T-helper 2 cell (primary cell): ENCODE results near the gene ZNF138.
"Not testable (repeated sequence)": the region's sequence is repeated elsewhere in the genome, so short reads cannot be mapped to it uniquely, and the experiment has no call there.

Experiments
- DNase-seq, 5 experiments: peaks; one replicate each; pipeline versions ENCODE4 v3.0.0 to v3.0.0-alpha.2; 2012 to 2022
- total RNA-seq, 2 donors: gene quantifications; one replicate each; lab custom pipeline; 2026; lab: John Stamatoyannopoulos, UW

Gene ZNF138
- 6.5 to 19.1 reads per million in 2 donors for total RNA-seq

- DNase-seq, result peak; percentile 76 to 98 (median 90)
Observed at GRCh38 chr7:64794171-64794844, at the start of gene ZNF138. ZNF138 (plus strand) TSS chr7:64794428; CDS start chr7:64794569, 141 bp downstream.

- no peak for DNase-seq
Observed at GRCh38 chr7:64744680-64745079, 49.5 kb upstream of the ZNF138 start.

- DNase-seq, result no peak
Observed at GRCh38 chr7:64747802-64748201, 46.4 kb upstream of the ZNF138 start.

GRCh38 chr7:64753032-64753431, 41.2 kb upstream of the ZNF138 start:
- DNase-seq, result no peak

- DNase-seq, result no peak
Observed at GRCh38 chr7:64755865-64756264, 38.4 kb upstream of the ZNF138 start.

GRCh38 chr7:64758151-64758550, 36.1 kb upstream of the ZNF138 start:
- no peak for DNase-seq

- no peak for DNase-seq
Observed at GRCh38 chr7:64768824-64769223, 25.4 kb upstream of the ZNF138 start.

GRCh38 chr7:64774204-64774842, 19.9 kb upstream of the ZNF138 start:
- DNase-seq, result peak in 1 of 5 experiments; percentile 3

- DNase-seq, result no peak
Observed at GRCh38 chr7:64775289-64775688, 18.9 kb upstream of the ZNF138 start.

GRCh38 chr7:64784842-64785241, 9.4 kb upstream of the ZNF138 start:
- DNase-seq, result not testable (repeated sequence)

GRCh38 chr7:64787295-64787694, 6.9 kb upstream of the ZNF138 start:
- DNase-seq, result no peak

- not testable (repeated sequence) for DNase-seq
Observed at GRCh38 chr7:64789241-64789640, 5.0 kb upstream of the ZNF138 start.

- no peak for DNase-seq
Observed at GRCh38 chr7:64793106-64793755, 997 bp upstream of the ZNF138 start.

GRCh38 chr7:64795176-64795575, 948 bp downstream of the ZNF138 start:
- DNase-seq, result no peak

GRCh38 chr7:64799169-64799568, 4.9 kb downstream of the ZNF138 start:
- not testable (repeated sequence) for DNase-seq

- no peak for DNase-seq
Observed at GRCh38 chr7:64802699-64803098, 8.5 kb downstream of the ZNF138 start.

- peak in 1 of 5 experiments; percentile 8 for DNase-seq
Observed at GRCh38 chr7:64807731-64808365, 13.6 kb downstream of the ZNF138 start.

GRCh38 chr7:64811767-64812166, 17.5 kb downstream of the ZNF138 start:
- no peak for DNase-seq

GRCh38 chr7:64830926-64831325, 36.7 kb downstream of the ZNF138 start:
- DNase-seq, result no peak

- DNase-seq, result no peak
Observed at GRCh38 chr7:64832136-64832535, 37.9 kb downstream of the ZNF138 start.

GRCh38 chr7:64834989-64835388, 40.8 kb downstream of the ZNF138 start:
- no peak for DNase-seq

- not testable (repeated sequence) for DNase-seq
Observed at GRCh38 chr7:64835856-64836255, 41.6 kb downstream of the ZNF138 start.

GRCh38 chr7:64838051-64838450, 43.8 kb downstream of the ZNF138 start:
- not testable (repeated sequence) for DNase-seq
